Measurements from ENCODE around the gene EZR.

DNA sequence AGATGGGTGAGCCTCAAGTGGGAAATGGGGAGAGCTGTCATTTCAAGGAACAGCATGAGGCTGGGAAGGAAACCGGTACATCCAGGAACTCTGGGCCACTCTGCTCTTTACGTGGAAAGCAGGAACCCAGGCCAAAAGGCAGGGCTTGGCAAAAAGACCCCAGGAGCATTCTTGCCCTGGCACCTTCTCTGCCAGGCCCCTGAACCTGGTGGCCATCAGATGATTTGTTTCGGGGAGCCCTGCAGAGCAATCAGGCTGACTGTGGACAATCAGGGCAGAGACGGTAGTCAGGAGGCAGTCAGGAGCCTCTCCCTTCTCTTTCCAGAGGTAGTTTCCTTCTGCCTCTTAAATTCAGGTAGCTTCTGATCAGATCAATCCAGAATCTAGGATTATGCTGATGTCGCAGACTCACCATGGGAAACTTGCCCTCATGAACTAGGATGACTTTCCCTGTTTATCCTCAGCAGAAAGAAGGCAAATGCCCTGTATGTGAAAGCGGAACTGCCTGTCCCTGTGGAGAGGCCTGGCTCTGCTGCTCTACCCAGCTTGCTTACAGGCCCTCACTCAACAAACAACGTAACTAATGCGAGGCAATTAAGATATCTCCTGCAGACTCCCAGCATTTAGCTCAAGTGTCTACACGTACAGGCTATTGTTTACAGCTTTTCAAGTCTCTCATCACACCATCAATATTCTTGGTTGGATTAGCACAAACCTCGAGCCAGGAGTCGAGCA lies 36.6 kb downstream of the EZR start:
- TF ChIP-seq POLR2AphosphoS5 (IDR thresholded peaks at IDR 0.05; ENCODE audit: low read depth, low read length) (no peak), POLR2A (IDR thresholded peaks at IDR 0.05; ENCODE audit: low read depth, low read length) (no peak)

Measured in GM12892 (cell line).